Fibroblast of the conjunctiva (primary cell): ENCODE data around the gene JUND.

Experiments used
- DNase-seq: peaks from one replicate; pipeline ENCODE4 v3.0.0-alpha.2; 2010; ENCODE audit warnings: low read depth

Gene JUND

DNA sequence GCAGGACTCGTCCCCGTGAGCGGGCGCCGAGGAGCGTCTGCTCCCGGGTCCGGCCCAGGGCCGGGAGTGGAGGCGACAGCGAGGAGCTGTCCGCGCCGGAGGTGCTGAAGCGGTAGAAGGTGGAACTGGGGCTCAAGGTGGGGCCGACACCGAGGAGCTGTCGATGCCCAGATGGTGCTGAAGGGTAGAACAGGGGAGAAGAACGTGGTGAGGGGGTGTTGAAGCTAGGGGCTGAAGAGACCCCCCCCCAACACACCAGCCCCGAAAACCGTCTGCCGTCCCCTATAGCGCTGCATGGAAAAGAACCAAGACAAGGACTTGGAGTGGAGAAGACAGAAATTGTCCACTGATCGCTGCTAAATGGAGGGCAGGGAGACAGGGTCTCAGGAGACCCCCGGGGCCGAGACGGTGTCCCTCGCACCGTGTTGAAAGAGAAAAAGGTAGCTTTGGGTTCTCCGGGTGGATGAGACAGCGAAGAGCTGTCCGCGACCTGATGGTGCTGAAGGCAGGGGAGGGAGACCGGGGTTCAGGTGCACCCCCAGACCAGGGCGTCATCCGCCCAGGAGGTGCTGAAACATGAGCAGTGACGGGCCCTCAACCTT, 48.1 kb downstream of the JUND start:
- DNase-seq: no peak

DNA sequence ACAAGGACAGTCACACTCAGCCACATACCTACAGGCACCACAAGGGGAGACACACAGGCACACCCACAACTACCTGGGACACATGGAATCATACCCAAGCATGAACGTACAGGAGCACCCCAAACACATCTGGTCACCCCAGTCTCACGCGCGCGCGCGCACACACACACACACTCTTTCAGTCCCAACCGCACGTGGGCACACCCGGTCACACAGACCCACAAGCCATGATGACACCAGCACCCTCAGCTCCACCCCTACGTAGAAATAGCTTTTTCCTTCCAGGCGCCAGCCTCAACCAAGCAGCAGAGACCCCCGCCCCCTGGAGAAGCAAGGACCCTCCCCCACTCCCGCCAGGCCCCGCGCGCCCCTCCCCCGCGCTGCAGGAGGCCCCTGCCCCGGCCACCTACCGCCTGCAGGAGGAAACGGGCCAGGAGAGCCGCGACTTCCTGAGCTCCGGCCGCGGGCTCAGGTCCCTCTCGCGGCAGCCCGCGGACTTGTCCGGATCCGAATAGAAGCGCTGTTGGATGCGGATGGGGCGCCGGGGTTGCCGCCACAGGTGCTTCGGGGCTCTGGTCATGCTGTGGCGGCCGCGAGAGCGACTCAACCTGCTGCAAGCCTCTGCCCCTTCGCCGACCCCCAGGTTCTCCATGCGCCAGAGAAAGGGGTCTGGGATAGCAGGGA, 48.7 kb downstream of the JUND start:
- no peak for DNase-seq

DNA sequence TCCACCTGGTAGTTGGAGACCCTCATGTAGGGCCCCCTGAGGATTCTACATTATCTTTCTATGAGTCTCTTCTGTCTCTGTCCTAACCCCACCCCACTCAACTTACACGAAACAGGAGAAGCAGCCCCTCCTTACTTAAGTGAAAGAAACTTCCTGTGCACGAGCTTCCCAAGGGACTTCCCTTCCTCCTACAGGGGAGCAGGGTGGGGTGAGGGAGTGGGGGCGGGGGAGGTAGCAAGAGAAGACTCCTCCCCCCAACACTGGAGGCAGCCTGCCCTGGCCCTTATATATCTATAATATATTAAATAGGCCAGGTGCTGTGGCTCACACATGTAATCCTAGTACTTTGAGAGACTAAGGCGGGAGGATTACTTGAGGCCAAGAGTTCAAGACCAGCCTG, 49.6 kb downstream of the JUND start:
- no peak for DNase-seq

DNA sequence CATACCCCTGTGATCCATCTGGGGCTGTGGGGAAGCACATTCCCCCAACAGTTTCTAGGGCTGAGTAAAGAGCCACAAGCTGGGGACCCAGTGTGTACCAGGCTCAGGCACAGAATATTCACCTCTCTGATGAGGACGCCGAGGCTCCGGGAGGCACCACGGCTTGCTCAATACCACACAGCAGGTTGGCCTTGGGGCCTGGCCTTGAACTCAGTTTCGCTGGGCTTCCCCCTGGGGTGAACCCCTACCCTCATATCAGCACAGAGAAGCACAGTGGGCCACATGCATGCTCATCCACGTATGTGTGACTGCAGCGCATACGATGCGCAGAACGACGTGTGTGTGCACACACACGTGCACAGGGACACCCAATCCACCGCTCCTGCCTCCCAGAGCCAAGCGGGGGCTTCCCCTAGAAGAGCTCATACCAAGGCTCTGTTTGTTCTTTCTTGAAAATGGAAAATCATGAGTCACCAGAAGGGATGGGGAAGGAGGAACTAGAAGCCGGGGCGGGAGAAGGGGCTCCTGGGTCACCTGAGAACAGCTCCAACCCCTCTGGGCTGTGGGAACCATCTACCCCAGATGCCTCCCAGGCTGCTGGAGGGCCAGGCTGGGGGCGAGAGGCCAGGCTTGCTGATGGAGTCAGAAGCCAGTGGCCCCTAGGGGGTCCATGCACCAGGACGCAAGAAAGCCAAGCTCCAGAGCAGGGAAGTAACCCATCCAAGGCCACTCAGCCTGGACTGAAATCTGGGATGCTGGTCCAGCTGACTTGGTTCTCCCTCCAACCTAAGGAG, 50.3 kb downstream of the JUND start:
- DNase-seq: no peak

DNA sequence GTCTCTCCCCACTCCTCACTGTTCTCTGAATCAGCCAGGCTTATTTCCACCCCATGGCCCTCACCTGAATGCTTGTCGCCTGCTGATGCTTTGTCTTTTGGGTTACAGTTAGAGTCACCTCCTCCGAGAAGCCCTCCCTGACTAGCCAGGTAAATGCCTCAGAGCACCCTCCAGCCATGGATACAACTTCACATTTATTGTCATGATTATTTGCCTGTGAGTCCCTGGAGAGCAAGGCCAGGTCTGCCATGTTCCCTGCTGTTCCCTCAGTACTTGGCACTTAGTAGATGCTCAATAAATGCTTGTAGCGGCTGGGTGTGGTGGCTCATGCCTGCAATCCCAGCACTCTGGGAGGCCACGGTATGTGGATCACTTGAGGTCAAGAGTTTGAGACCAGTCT, 51.5 kb downstream of the JUND start:
- no peak for DNase-seq
